Measurements from ENCODE around the gene ARHGAP19. TPM values are rescaled to one million over a fixed set of nuclear protein-coding genes. Genes with fewer than 3 reads are reported as not detected.
A peak's percentile ranks its signal among the peaks of the same experiment; 100 is the strongest.

Gene ARHGAP19
- total RNA-seq, 2 donors from 2014 or later, result 6.8 to 7.6 TPM

GRCh38 chr10:97180986-97181385 lies 111.5 kb downstream of the ARHGAP19 start:
- DNase-seq (ENCODE audit: low spot score), result peak; percentile 42
- intact Hi-C loops (cut with DNase I), result loop anchor here in 1 of 2 donors (5.0 kb wide), 1 partner anchor 1199 kb away; no protein-coding TSS in a partner anchor

GRCh38 chr10:97180363-97180755 lies 112.1 kb downstream of the ARHGAP19 start:
- peak; percentile 42 for DNase-seq (ENCODE audit: low spot score)
- intact Hi-C loops (cut with DNase I), result loop anchor here in 1 of 2 donors (5.0 kb wide), 1 partner anchor 1198 kb away; no protein-coding TSS in a partner anchor

DNA sequence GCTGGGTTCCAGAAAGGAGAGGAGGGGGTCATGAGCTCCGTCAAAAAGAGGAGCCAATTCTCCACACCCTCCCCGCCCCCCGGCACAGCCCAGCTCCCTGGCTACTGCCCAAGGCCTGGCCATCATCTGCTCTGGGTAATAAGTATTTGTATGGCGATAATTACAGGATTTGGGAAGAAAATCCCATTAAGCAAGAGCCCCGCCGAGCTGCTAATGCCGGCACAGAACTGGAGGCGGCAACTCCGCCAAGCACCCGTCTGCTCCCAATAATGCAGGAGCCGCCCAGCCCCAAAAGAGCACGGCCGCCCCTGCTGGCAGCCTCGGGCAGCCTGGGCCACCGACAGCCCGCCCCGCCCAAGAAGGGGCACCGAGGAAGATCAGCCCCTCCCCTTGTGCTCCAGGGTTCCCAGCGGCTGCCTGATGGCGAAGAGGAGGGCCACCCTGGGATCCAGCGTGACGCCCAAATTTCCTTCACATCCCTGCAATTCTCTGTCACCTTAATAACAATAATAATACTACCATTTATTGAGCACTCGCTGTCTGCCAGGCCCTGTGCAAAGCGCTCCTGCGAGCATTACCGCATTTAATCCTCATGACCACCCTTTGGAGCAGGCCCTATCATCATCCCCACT lies 112.6 kb downstream of the ARHGAP19 start:
- intact Hi-C loops (cut with DNase I), result loop anchor here in 1 of 2 donors (5.0 kb wide), 1 partner anchor 1198 kb away; no protein-coding TSS in a partner anchor
- DNase-seq (ENCODE audit: low spot score), result peak; percentile 60

DNA sequence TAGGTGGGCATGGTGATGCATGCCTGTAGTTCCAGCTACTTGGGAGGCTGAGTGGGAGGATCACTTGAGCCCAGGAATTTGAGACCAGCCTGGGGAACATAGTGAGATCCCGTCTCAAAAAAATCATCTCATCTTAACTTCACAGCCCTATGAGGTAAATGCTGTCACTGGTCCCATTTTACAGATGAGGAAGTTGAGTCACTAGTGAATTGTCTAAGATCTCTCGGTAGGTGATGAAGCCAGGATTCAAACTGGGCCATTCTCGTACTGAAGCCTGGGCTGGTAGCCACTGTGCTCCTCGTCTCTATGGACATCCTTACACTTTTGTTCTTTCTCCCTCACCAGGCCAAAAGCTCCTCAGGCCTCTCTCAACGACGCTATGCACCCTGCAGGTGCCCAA lies 113.1 kb downstream of the ARHGAP19 start:
- DNase-seq (ENCODE audit: low spot score), result no peak
- intact Hi-C loops (cut with DNase I), result no loop called here

DNA sequence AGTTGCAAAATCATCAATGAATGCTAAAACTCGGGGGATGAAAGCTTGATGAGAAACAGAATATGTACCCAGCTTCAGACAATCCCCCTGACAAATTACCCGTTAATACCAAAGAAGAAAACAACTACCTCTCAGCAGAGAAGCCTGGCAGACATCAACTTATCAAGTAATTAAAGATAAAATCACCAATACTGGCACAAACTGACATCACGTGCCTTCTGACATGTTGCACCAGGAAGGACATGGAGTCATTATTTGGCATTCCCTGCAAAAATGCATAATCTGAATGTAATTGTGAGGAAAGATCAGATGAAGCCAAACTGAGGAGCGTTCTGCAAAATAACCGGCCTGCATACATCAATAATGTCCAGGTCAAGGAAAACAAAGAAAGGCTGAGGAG lies 114.4 kb downstream of the ARHGAP19 start:
- intact Hi-C loops (cut with DNase I), result no loop called here
- DNase-seq (ENCODE audit: low spot score), result no peak

GRCh38 chr10:97176226-97176625 lies 116.2 kb downstream of the ARHGAP19 start:
- intact Hi-C loops (cut with DNase I), result no loop called here
- DNase-seq (ENCODE audit: low spot score), result peak; percentile 63

DNA sequence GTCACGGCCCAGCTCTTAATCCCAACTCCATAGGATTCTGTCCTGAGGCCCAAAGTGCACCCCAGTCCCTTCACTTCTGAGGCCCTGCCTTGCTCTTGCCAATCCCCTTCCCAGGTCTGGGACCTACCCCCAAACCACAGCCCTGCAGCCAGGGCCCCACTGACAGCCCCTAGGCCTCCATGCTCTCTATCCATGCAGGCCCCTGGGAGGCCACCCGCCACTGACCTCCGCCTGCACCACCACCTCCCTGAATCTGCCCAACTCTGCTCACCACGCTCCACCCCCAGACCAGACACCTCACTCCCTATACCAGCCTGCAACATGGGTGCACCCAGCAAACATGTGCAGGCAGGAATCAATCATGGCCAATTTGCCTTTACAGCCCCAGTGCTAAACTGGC lies 116.9 kb downstream of the ARHGAP19 start:
- intact Hi-C loops (cut with DNase I), result no loop called here
- DNase-seq (ENCODE audit: low spot score), result peak; percentile 59

- intact Hi-C loops (cut with DNase I), result no loop called here
These were observed 117.5 kb downstream of the ARHGAP19 start for GRCh38 chr10:97174941-97175340.

GRCh38 chr10:97174276-97174775 lies 118.1 kb downstream of the ARHGAP19 start:
- peak; percentile 69 for DNase-seq (ENCODE audit: low spot score)
- intact Hi-C loops (cut with DNase I), result no loop called here

More at GRCh38 chr10:97174941-97175340, 117.5 kb downstream of the ARHGAP19 start:
- DNase-seq (ENCODE audit: low spot score), result no peak

DNA sequence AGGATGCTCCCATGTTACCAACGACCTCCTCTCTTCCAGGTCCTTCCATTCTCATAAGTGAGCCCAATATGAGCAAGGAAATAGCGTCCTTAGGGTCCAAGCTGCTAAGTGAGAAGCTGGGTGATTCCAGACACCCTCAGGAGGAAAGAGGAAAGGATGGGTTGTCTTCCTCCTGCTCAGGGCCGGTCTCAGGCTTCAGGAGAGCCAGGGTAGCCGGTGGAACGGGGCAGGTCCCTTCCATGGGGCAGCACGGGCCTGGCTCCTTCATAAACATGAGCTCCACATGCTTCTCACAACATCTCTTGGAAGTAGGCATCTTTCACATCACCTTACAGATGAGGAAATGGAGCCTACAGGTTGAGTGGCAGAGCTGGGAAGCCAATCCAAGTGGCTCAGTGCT lies 119.4 kb downstream of the ARHGAP19 start:
- intact Hi-C loops (cut with DNase I), result no loop called here
- DNase-seq (ENCODE audit: low spot score), result peak; percentile 13

Other genes with a start within 250 kb of the ARHGAP19 start
- under 1 TPM; 0.23 to 0.33 TPM for gene SLIT1, start 106.7 kb downstream of the ARHGAP19 start, total RNA-seq
- 1 to 10 TPM; 2.1 to 4.2 TPM for gene FRAT1, start 26.6 kb upstream of the ARHGAP19 start, total RNA-seq
- 1 to 10 TPM; 4.3 to 6.8 TPM for gene FRAT2, start 42.1 kb upstream of the ARHGAP19 start, total RNA-seq
- gene RRP12, start 108.7 kb upstream of the ARHGAP19 start, total RNA-seq, result 10 to 100 TPM; 16.7 to 25.9 TPM
- gene PGAM1, start 133.6 kb upstream of the ARHGAP19 start, total RNA-seq, result 100 to 1,000 TPM; 153 to 171 TPM
- 10 to 100 TPM; 22.3 to 28.6 TPM for gene EXOSC1, start 153.4 kb upstream of the ARHGAP19 start, total RNA-seq
- 10 to 100 TPM; 21.5 to 24.8 TPM for gene ZDHHC16, start 153.5 kb upstream of the ARHGAP19 start, total RNA-seq
- gene MMS19, start 205.8 kb upstream of the ARHGAP19 start, total RNA-seq, result 10 to 100 TPM; 29.5 to 32.1 TPM
- gene UBTD1, start 206.3 kb upstream of the ARHGAP19 start, total RNA-seq, result 10 to 100 TPM; 15.6 to 16.5 TPM

Data from posterior vena cava (tissue), 2 donors.